Globus pallidus (tissue), 1 donor: ENCODE results near the gene PDE4B.
A peak's percentile ranks its signal among the peaks of the same experiment; 100 is the strongest.
"Not testable (repeated sequence)": the region's sequence is repeated elsewhere in the genome, so short reads cannot be mapped to it uniquely, and the experiment has no call there.

Experiments
- DNase-seq: peaks from one replicate; pipeline ENCODE4 v3.0.0-alpha.2; 2015; ENCODE audit warnings: low spot score

The PDE4B gene

DNA sequence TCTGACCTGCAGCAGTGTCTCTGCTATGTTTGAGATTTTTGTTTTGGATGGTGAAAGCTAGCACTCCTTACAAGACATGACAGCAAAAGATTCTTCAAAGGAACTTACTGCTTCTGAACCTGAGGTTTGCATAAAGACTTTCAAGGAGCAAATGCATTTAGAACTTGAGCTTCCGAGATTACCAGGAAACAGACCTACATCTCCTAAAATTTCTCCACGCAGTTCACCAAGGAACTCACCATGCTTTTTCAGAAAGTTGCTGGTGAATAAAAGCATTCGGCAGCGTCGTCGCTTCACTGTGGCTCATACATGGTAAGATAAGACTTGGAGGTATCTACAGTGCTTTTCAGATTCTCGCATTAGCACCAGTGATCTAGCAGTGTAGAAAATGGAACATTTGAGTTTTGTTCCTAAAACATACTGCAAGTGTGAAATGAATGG, 200.2 kb downstream of the PDE4B start:
- DNase-seq: no peak

DNA sequence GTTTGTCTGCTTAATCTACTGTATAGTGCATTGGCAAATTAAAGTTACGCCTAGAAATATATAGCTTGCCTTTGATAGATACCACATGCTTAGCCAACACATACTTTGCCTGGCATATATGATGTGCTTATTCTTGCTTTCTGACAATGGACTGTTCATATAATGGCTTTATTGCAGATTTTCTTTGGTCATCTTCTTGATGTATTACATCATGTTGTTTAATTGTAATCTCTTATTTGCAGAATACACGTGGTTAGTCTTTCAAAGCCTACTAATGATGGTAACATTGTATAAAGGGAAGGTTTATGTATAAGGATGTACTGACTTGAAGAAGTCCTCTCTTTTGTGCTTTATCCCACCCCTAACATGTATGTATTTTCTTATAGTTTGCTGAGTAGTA, 201.5 kb downstream of the PDE4B start:
- DNase-seq: no peak

DNA sequence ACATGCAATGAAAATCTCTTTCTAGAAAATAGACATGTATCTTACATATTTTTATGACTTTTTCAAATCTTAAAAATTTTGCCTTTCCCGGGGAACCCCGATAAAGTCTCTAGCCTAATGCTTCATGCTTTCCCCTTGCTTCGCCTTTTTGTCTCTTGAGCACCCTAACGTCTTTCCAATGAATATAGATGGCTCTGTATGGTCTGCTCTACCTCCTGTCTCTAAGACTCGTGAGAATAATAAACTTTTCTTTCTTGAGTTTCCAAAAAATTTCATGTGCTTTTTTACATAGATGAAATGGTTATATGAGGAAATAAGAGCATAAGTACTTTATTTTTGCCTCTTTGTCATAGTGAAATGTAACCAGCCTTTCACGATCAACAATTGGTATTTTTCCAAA, 202.6 kb downstream of the PDE4B start:
- no peak for DNase-seq

DNA sequence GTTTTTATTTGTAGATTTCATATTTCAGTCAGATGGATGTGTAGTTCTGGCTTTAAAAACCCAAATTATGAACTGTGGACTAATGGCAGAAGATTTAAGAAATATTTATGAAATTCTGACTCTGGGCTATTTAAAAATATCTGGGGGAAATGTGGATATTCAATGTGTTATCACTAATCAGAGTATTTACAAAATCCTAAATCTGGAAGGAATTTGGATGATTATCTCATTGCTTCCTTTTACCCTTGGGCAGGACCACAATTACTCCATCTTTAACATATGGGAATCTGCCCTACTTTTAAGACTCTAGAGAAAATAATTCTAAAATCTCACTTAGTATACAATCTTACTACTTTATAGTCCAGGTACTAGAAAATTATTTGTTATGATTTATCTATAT, 203.2 kb downstream of the PDE4B start:
- no peak for DNase-seq

DNA sequence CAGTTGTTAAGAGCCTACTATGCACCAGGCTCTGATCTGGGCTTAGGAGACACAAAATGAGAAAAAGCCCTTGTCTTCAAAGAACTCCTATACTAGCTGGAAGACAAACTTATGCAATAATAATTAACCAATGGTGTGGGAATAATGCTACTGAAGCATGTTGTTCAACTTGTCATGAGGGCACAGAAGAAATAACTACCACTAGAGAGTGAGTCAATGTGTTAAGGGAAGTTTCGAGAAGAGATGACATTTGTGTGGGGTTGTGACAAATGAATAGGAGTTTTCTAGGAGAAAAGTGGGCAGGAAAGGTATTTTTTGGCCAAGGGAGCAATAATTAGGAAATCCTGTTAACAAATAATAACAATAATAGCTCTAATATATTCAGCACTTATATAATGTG, 205.0 kb downstream of the PDE4B start:
- DNase-seq: no peak

DNA sequence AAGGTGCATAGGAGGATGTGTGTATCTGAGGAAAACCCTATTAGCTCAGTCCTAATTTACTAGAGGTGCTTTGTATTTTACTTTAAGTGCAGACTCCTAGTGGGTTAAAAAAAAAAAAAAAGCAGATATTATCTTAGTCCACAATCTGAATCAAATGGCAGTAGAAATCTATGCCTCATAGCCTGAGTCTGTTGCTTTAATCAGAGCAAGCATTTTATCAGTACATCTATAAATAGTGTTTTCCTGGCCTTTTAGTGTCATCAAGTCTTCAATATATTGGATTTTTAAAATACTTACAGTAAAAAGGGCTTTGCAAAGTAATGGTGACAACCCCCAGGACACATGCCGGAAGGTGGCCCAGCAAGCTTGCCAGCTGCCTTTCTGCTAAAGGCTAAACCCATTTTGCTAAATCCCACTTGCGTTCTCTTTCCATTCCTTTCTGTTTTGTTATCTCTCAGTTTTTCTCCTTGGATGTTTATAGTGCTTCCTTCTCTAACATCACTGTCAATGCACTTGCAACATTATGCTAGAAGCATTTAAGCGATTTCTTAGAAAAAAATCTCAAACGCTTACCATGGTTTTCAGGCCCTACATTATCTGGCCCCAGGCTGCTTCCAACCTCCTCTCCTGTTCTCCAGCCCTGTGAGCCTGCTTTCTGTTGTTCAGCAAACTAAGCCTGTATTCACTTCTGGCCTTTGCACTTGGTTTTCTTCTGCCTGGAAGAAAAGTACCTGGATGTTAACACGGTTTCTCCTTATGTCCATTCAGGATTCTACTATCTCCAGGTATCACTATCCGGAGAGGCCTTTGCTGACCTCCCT, 206.3 kb downstream of the PDE4B start:
- no peak for DNase-seq

- no peak for DNase-seq
Measured at GRCh38 chr1:66000033-66000637, 207.4 kb downstream of the PDE4B start.

DNA sequence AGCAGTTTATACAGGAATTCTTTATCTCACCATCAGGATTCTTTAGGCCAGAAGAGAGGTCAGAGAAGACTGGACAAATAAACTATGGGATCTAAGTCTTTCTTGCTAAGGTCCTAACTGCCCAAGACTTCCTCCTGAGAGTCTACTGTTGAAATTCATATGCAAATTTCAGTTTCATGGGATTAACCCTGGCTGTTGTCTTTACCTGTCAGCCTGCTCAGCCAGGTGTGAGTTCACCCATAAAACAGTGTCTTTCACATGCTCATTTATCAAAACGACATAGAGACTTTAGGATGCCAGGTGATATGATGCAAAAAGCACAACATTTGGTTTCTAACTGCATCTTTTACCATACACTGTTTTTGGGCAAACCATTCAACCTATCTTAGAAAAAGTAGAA, 211.0 kb downstream of the PDE4B start:
- no peak for DNase-seq

DNA sequence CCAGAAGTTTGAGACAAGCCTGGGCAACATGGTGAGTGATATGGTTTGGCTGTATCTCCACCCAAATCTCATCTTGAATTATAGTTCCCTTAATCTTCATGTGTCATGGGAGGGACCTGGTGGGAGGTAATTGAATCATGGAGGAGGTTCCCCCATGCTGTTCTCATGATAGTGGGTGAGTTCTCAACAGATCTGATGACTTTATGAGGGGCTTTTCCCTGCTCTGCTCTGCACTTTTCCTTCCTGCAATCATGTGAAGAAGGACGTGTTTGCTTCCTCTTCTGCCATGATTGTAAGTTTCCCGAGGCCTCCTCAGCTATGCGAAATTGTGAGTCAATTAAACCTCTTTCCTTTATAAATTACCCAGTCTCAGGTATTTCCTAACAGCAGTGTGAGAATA, 213.8 kb downstream of the PDE4B start:
- DNase-seq: not testable (repeated sequence)

GRCh38 chr1:66012106-66012784, 219.6 kb downstream of the PDE4B start:
- no peak for DNase-seq

- no peak for DNase-seq
Measured at GRCh38 chr1:66013371-66013770, 220.7 kb downstream of the PDE4B start.

DNA sequence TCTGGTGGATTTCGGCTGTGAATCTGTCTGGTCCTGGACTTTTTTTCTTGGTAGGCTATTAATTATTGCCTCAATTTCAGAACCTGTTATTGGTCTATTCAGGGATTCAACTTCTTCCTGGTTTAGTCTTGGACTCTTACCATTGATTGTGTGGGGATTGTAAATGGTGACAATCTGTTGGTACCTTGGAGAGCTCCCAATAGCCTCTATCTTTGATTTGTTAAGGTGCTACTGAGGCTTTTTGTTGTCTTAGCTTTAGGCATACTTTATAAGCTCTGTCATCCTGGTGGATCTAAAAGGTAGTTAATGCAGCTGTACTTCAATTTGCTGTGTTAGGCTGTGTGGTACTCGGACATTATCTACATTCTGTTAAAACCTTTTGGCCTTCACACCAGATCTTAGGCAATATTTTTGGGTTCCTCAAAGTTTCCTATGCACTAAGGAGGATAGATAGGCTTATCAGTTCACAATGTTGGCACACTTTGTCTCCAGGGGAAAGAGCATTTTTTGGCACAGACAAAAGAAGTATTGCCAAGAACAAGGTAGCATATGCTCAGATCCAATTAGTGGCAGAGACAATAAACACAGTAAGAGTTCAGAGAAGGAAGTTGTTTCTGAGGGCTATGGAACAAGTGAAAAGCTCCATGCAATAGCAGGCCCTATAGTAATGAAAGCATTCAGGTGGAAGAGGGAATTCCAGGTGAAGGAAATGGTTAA, 230.4 kb downstream of the PDE4B start:
- no peak for DNase-seq

- no peak for DNase-seq
Measured at GRCh38 chr1:66025188-66025587, 232.5 kb downstream of the PDE4B start.

DNA sequence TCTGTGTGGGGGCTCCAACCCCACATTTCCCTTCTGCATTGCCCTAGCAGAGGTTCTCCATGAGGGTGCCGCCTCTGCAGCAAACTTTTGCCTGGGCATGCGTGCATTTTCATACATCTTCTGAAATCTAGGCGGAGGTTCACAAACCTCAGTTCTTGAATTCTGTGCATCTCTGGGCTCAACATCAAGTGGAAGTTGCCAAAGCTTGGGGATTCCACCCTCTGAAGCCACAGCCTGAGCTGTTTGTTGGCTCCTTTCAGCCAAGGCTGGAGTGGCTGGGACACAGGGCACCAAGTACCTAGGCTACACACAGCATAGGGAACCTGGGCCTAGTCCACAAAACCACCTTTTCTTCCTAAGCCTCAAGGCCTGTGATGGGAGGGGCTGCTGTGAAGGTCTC, 235.3 kb downstream of the PDE4B start:
- no peak for DNase-seq

GRCh38 chr1:66033781-66034180, 241.1 kb downstream of the PDE4B start:
- DNase-seq: no peak

DNA sequence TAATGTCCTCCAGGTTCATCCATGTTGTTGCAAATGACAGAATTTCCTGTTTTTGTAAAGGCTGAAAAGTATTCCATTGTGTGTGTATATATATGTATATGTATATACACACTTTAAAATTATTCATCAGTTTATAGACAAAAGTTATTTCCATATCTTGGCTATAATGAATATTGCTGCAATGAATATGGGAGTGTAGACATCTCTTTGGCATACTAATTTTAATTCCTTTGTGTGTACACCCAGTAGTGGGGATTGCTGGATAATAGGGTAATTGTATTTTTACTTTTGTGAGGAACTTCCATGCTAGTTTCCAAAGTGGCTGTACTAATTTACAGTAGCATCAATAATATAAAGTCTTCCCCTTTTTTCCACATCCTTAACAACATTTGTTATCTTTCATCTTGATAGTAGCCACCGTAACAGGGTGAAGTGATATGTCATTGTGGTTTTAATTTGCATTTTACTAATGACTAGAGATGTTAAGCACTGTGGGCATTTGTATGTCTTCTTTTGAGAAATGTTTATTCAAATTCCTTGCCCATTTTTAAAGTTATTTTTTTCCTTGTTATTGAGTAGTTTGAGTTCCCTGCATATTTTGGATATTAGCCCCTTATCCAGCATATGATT, 243.0 kb downstream of the PDE4B start:
- no peak for DNase-seq

GRCh38 chr1:66041654-66042053, 249.0 kb downstream of the PDE4B start:
- no peak for DNase-seq

DNA sequence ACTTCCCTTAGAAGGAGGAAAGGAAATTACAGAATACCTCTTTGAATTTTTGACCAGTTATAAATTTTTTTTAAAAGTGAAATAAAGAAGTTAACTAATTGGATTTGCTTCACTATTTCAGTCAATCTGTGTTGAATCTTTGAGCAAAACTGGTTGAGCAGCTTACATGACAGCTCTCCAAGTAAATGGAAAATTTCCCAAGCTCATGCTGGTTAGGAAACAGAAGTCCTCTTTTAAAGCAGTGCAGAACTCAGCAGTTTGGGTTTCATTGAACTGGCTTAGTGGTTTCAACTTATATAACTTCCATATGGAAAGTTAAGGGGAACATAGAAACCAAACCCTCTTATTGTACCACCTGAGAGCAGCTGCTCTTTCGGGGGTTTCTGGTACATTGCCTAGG, 250.5 kb downstream of the PDE4B start:
- no peak for DNase-seq

DNA sequence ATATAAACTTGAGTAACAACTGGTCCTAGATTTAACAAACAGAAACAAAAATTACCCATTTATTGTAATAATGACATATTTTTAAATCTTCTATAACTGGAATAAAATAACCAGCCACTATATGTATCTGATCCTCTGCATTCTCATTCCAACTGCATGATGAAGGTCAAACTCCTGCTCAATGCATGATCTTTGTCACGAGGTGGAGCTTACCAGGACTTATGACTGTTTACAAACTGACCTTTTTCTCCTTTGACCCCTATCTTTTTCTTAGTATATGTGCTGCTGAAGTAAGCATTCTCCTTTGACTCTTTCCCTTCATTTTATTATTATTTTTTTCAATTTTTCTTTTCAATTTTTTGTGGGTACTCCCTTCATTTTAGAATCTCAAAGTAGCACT, 252.2 kb downstream of the PDE4B start:
- no peak for DNase-seq

DNA sequence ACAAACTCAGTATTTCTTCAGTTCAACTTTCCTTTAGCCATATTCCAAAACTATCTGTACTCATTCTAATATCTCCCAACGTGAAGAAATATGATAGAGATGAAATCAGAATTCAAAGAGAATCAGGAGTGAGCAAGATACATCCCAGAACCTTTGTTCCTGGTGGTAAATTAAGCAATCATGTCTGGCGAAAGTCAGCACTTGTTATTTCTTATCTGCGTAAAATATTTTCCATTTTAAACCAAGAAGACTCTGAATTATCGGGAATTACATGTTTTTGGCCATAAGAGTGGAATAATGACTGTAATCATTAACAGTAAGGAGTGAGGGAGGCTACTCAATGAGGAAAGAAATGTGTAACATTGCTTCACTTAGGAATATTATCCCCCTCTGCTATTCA, 253.7 kb downstream of the PDE4B start:
- no peak for DNase-seq

DNA sequence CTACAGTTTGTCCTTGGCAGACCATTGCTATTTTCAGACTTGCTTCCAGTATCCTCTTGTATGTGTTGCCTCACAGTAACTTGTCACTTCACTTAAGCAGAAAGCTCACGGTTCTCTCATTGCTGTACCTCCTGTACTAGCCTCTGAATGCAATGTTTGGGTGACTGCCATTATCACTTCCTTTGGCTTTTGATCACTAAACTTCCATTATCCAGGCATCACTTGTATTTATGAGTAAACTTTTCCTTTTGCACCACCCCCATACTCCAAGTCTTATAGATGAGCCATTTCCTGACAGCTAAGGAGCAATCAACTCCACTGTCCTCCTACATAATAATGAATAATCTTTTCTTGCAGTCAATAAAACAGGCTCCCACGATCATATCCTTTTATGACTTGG, 255.3 kb downstream of the PDE4B start:
- no peak for DNase-seq

GRCh38 chr1:66050123-66050522, 257.4 kb downstream of the PDE4B start:
- peak; percentile 81 for DNase-seq
